HUDEP-2 (cell line): ENCODE data around the gene EPB41L2.
A peak's percentile ranks its signal among the peaks of the same experiment; 100 is the strongest.

Experiments
- DNase-seq, 76 experiments: peaks; one replicate each; lab custom pipeline; 2025; ENCODE audit not compliant: unreplicated experiment in 76 of 76; lab: John Stamatoyannopoulos, UW

Gene EPB41L2

DNA sequence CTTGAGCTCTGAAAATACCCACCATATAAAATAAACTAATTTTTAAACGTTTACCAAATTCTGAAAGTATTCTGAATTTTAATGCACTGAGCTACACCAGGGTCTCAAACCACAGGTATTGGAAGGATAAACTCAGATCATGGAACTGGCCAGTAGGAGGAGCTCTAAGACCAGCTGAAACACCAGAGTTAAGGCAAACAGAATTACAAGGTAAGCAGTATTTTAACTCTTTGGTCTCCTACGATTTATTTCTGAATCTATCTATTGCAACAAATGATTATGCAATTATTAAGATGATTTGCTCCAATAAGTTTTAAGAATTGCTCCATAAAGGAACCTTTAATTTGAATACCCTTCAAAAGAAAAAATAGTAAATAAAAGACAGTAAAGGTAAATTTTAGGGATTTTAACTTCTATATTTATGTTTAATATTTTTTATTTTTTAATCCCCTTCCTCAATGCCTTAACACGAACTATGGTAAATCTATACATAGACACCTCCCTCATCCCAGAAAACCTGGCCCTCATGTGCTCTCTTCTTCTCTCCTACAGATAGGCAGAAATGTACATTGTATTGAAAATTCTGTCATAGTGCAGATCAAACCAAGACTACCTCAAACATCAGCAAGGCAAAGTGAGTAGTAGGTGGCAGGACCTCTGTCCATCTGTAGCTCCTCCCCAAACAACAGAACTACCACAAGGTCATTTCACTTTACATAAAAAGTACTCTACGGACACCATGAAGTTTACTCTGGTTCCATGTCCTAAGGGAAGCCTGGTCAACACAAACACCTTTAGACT lies 177.5 kb downstream of the EPB41L2 start:
- DNase-seq = peak in 57 of 76 experiments; percentile 9 to 82 (median 38)

- no peak for DNase-seq
Observed at GRCh38 chr6:130882370-130882769, 180.7 kb downstream of the EPB41L2 start.

- DNase-seq = no peak
Observed at GRCh38 chr6:130879826-130880225, 183.2 kb downstream of the EPB41L2 start.

- no peak for DNase-seq
Observed at GRCh38 chr6:130873746-130874145, 189.3 kb downstream of the EPB41L2 start.

DNA sequence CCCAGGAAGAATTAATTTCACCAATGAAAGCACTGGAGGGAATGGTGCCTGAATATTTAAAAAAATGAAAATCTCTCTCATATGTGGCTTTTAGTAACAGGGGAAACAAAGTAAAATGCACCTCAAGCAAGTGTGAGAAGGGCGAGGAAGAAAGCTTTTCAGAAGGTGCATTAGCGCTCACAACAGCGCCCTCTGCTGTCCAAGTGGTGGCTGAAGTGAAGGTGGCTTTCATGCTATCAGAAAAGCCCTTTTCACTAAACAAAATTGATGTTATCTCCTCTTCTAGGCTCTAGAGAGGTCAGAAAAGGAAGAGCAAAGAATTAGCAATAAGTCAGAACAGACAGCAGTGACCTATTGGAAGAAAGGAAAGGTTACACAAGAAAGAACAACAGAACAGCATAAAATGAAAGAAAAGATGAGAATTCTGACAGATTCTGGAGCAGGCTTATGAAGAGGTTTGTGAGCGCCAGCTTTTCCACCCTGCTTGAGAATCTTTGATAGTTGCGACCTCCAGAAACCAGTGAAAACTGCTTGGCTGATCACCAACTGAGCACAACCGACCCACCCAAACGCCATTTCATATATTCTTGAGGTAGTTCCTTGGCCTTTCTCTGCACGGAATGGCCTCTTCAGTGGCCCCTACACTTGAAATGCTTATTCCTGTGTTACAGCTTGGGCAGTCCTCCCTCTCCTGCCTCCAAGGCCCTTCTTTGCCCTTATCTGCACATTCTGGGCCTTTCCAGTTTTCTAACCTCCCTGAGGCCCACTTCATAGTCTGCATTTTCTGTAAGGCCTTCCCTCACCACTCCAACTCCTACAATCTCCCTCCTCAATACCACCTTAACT lies 190.6 kb downstream of the EPB41L2 start:
- peak in 58 of 76 experiments; percentile 7 to 67 (median 34) for DNase-seq

DNA sequence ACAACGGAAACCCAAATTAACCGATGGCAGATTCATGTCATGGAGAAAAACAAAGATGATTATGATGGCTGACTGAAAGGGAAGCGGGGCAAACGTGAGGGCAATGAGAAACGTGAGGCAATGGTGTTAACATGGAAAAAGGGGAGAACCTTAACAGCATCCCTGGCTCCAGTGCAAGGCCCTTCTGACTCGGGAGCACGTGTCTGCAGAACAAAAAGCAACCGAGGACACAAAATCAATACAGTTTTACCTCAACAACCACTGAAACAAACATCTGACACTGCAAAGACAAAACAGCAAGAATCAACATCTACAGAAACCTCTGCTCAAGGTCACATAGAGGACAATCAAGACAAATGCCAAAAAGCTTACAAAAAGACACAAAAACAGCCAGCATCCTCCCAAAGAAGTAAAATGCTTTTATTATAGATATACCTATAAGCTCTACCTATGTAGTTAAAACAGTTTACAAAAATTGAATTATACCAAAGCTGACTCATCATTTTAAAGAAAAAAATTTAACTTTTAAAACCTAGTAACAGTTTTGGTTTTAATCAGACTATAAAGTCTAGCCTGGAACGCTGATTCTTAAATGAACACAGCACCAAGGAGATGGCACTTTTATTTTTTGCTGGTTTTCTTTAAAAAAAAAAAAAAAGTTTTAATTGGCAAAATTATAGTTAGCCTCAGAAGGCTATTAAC lies 192.7 kb downstream of the EPB41L2 start:
- no peak for DNase-seq

- DNase-seq = no peak
Observed at GRCh38 chr6:130869681-130870080, 193.4 kb downstream of the EPB41L2 start.

GRCh38 chr6:130865793-130866192 lies 197.3 kb downstream of the EPB41L2 start:
- DNase-seq = no peak

DNA sequence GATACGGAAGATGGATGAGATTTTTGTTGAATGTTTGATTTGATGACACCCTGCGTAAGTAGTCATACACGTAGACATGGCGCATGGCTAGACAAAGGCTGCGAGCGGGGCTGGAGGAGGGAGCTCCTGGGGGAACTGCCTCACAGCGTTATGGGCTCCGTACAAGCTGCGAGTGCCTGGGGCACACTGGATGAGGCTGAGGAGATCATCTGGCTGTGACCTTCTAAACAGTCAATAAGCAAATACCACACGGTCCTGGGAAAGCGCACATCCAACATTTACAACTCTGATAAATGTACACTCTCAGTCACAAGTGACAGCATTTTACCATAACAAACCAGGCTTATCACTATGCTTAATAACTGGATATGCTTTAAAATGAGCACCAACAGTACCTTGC lies 198.7 kb downstream of the EPB41L2 start:
- DNase-seq = no peak

GRCh38 chr6:130863415-130864230 lies 199.4 kb downstream of the EPB41L2 start:
- no peak for DNase-seq

DNA sequence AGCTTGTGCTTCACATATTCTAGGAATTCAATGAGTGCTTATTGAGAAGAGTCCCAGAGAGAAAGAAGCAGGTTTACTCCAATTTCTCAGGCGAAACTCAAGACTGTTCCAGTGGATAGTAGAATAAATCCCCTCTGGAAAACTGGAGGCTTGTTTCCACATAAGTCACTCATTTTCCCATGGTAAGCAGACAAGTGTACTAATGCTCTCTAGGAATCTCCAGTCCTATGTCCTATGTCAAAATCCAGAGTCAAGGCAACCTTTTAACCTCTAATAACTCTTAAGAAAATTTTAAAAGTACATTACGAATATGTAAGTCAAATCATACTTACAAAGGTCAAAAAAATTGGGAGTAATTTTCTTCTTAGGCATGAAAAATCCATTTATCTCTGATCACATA lies 200.7 kb downstream of the EPB41L2 start:
- DNase-seq = no peak

GRCh38 chr6:130859161-130859867 lies 203.7 kb downstream of the EPB41L2 start:
- DNase-seq = no peak

- no peak for DNase-seq
Observed at GRCh38 chr6:130858498-130859160, 204.4 kb downstream of the EPB41L2 start.

DNA sequence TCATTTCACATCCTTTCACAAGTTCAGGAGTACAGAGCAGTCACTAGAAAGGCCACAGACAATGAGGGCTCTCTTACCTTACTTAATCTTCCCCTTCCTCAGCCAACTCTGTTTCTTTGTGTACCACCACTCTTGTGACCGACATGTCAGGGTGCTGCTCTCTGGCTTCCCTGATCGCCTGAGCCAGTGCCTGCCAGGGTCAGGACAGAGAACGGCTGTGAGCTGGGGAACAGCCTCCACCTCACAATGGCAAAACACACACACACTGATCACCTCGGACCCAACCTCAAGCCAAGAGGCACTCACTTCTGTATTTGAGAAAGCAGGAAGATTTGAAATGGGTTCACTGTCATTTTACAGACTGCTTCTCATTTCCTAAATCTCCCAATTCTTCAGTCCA lies 205.0 kb downstream of the EPB41L2 start:
- no peak for DNase-seq

GRCh38 chr6:130853555-130854183 lies 209.4 kb downstream of the EPB41L2 start:
- DNase-seq = no peak

GRCh38 chr6:130852844-130853554 lies 210.0 kb downstream of the EPB41L2 start:
- DNase-seq = no peak

- DNase-seq = no peak
Observed at GRCh38 chr6:130851026-130851425, 212.0 kb downstream of the EPB41L2 start.

- no peak for DNase-seq
Observed at GRCh38 chr6:130849594-130849993, 213.5 kb downstream of the EPB41L2 start.
